ENCODE results near the gene PLOD1.

The PLOD1 gene

DNA sequence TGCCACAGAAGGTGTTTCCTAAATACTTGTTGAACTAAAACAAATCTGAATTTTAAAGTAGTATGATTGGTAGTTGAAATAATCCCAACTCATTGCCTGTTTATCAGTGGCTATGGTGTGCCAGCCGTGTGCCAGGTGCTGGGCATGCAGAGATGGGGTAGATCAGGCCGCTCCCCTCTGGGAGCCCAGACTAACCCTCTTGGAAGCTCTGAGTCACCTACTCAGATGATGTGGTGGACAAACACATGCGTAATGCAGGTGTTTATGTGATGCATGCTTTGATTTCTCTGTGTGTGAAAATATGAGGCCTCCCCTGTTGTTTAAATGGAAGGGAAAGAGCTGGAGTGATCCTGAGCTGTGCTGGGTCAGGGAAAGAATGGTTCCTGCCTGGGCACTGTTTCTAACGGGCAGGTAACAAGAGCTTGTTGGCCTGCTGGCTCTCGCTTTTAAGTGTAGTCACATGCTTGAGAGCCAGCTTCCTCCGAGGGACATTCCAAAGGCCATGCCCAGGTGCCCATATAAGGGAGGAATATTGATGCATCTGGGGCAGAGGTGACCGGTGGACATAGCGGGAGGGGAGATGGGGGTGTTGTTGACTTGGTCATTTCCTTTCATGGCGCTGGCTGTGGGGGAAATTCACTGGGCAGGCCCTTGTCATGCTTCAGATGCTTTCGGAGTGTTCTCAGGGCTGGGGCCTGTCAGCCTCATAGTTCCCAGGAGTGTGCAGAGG lies 56.0 kb downstream of the PLOD1 start:
- Mint-ChIP-seq H3K9me3 (no peaks in the 10 kb centered on the region), H3K27ac (no peak overlapping the region), H3K4me3 (no peak overlapping the region), H3K36me3 (ENCODE audit: low read depth) (peaks cover 61% of the 10 kb centered on the region), H3K27me3 (ENCODE audit: low read depth, poor library complexity) (peaks cover 2% of the 10 kb centered on the region), H3K4me1 (no peaks in the 10 kb centered on the region)
- TF ChIP-seq CTCF (IDR thresholded peaks at IDR 0.05), result no peak
- DNase-seq, result no peak

- DNase-seq, result no peak
- Mint-ChIP-seq H3K4me1 (no peaks in the 10 kb centered on the region), H3K36me3 (ENCODE audit: low read depth) (peaks cover 67% of the 10 kb centered on the region), H3K27ac (no peak overlapping the region), H3K9me3 (no peaks in the 10 kb centered on the region), H3K27me3 (ENCODE audit: low read depth, poor library complexity) (no peaks in the 10 kb centered on the region), H3K4me3 (no peak overlapping the region)
- TF ChIP-seq CTCF (IDR thresholded peaks at IDR 0.05), result no peak
Measured at GRCh38 chr1:11991969-11992676, 57.6 kb downstream of the PLOD1 start.

- no peak overlapping the region for H3K27ac Mint-ChIP-seq
- H3K9me3 Mint-ChIP-seq, result no peaks in the 10 kb centered on the region
- no peak overlapping the region for H3K4me3 Mint-ChIP-seq
- H3K36me3 Mint-ChIP-seq (ENCODE audit: low read depth), result peaks cover 68% of the 10 kb centered on the region
- no peaks in the 10 kb centered on the region for H3K27me3 Mint-ChIP-seq (ENCODE audit: low read depth, poor library complexity)
- TF ChIP-seq CTCF (IDR thresholded peaks at IDR 0.05), result no peak
- H3K4me1 Mint-ChIP-seq, result no peaks in the 10 kb centered on the region
- DNase-seq, result no peak
Measured at GRCh38 chr1:11997081-11997850, 62.7 kb downstream of the PLOD1 start.

GRCh38 chr1:11998636-11999035 lies 64.1 kb downstream of the PLOD1 start:
- H3K9me3 Mint-ChIP-seq, result no peaks in the 10 kb centered on the region
- H3K4me3 Mint-ChIP-seq, result no peak overlapping the region
- TF ChIP-seq CTCF (IDR thresholded peaks at IDR 0.05), result no peak

DNA sequence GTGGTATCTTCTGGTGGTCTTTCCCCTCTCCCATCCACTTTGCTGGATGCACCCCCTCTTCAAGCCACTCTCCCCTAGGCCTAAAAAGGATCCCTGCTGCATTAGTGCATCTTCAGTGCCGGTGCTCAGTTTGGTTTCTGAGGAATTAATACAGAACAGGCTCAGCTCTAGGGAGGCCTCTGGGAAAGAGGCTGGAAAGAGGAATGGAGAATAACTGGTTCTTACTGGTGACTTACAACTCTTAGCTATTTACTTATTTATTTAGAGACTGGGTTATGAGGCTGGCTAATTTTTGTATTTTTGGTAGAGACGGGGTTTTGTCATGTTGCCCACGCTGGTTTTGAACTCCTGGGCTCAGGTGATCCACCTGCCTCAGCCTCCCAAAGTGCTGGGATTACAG lies 64.7 kb downstream of the PLOD1 start:
- Mint-ChIP-seq H3K27me3 (ENCODE audit: low read depth, poor library complexity) (no peaks in the 10 kb centered on the region), H3K4me1 (no peaks in the 10 kb centered on the region), H3K36me3 (ENCODE audit: low read depth) (peaks cover 79% of the 10 kb centered on the region), H3K9me3 (no peaks in the 10 kb centered on the region), H3K4me3 (no peak overlapping the region), H3K27ac (no peak overlapping the region)
- no peak for TF ChIP-seq CTCF (IDR thresholded peaks at IDR 0.05)
- no peak for DNase-seq

More at GRCh38 chr1:11998636-11999035, 64.1 kb downstream of the PLOD1 start:
- no peak for DNase-seq
- H3K27me3 Mint-ChIP-seq (ENCODE audit: low read depth, poor library complexity), result no peaks in the 10 kb centered on the region
- no peaks in the 10 kb centered on the region for H3K4me1 Mint-ChIP-seq
- no peak overlapping the region for H3K27ac Mint-ChIP-seq
- H3K36me3 Mint-ChIP-seq (ENCODE audit: low read depth), result peaks cover 73% of the 10 kb centered on the region

Measured in nephron progenitor cell (in vitro differentiated cells).